HFFc6 (cell line): ENCODE data around the gene HCAR3. TPM values are rescaled to one million over a fixed set of nuclear protein-coding genes. Genes with fewer than 3 reads are reported as not detected.

Experiments used
- DNase-seq: peaks from one replicate; pipeline ENCODE4 v3.0.0-alpha.2; 2018
- H3K27ac Mint-ChIP-seq: 2 replicates; pipeline ENCODE4 v1.8.0; 2020; ENCODE audit warnings: mild to moderate bottlenecking, mixed read lengths
- H3K27me3 Mint-ChIP-seq: 2 replicates; pipeline ENCODE4 v1.8.0; 2021; ENCODE audit warnings: mild to moderate bottlenecking, moderate library complexity, mixed read lengths; ENCODE audit not compliant: insufficient read depth
- H3K36me3 Mint-ChIP-seq: 2 replicates; pipeline ENCODE4 v1.8.0; 2021; ENCODE audit warnings: low read depth, mixed read lengths
- H3K4me1 Mint-ChIP-seq: 2 replicates; pipeline ENCODE4 v1.8.0; 2020; ENCODE audit warnings: low read depth, mixed read lengths
- H3K4me3 Mint-ChIP-seq: 2 replicates; pipeline ENCODE4 v1.8.0; 2020; ENCODE audit warnings: mild to moderate bottlenecking, moderate library complexity, mixed read lengths
- H3K9me3 Mint-ChIP-seq: 2 replicates; pipeline ENCODE4 v1.8.0; 2020; ENCODE audit warnings: mild to moderate bottlenecking, mixed read lengths
- total RNA-seq, 6 experiments: library from RNA; stranded (reverse); fragmentation: NEBNext Ultra II Directional; extraction: Animal tissue kit (Norgen Biotek cat#: 25700); gene quantifications; 2 replicates in 1 of 6; 3 replicates in 5 of 6; pipeline ENCODE4 v1.2.3, GENCODE V29; 2021
- TF ChIP-seq, protein P1 (sequence below): fragments of 200-600 bp; sonication (generic); IDR thresholded peaks from 2 replicates; pipeline ENCODE4 v1.5.0; 2021; ENCODE audit warnings: antibody characterized with exemption, mild to moderate bottlenecking

Gene HCAR3
- total RNA-seq, 6 experiments from 2014 or later, result not detected

DNA sequence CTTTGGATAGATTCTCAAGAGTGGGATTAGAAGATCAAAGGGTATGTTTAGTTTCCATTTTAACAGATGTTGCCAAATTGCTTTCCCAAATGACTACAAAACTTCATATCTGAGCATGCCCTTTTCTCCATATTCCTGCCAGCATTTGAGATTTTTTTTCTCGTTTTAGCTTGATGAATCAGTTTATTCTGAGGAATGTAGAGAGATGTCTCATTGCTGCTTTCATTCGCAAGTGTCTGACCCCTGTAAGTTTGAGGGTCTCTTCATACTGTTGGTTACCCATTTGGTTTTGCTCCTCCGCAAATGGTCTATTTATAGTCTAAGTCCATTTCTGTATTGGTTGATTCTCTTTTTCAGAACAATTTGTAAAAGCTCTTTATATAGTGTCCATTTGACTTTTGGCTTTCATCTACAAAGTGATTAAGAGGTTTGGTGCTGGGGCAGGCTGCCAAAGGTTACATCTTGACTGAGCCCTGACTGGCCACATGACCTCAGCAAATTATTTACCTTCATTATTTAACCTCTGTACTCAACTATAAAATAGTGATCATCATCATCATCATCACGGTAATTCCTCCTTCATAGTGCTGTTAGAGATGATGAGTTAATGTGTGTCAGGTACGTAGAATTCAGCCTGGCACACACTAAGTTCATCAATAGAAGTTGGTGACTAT lies 47.1 kb downstream of the HCAR3 start:
- no peaks in the 10 kb centered on the region for H3K9me3 Mint-ChIP-seq
- peak; percentile 59 for DNase-seq
- peak overlapping the region; percentile 55 for H3K27ac Mint-ChIP-seq
- TF ChIP-seq, protein P1, sequence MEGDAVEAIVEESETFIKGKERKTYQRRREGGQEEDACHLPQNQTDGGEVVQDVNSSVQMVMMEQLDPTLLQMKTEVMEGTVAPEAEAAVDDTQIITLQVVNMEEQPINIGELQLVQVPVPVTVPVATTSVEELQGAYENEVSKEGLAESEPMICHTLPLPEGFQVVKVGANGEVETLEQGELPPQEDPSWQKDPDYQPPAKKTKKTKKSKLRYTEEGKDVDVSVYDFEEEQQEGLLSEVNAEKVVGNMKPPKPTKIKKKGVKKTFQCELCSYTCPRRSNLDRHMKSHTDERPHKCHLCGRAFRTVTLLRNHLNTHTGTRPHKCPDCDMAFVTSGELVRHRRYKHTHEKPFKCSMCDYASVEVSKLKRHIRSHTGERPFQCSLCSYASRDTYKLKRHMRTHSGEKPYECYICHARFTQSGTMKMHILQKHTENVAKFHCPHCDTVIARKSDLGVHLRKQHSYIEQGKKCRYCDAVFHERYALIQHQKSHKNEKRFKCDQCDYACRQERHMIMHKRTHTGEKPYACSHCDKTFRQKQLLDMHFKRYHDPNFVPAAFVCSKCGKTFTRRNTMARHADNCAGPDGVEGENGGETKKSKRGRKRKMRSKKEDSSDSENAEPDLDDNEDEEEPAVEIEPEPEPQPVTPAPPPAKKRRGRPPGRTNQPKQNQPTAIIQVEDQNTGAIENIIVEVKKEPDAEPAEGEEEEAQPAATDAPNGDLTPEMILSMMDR, result no peak
- no peaks in the 10 kb centered on the region; the same call in 1 of the 2 replicates for H3K27me3 Mint-ChIP-seq
- peak overlapping the region; percentile 56 for H3K4me3 Mint-ChIP-seq
- H3K36me3 Mint-ChIP-seq, result peaks cover 5% of the 10 kb centered on the region; the same call in 1 of the 2 replicates
- H3K4me1 Mint-ChIP-seq, result peaks cover 19% of the 10 kb centered on the region

DNA sequence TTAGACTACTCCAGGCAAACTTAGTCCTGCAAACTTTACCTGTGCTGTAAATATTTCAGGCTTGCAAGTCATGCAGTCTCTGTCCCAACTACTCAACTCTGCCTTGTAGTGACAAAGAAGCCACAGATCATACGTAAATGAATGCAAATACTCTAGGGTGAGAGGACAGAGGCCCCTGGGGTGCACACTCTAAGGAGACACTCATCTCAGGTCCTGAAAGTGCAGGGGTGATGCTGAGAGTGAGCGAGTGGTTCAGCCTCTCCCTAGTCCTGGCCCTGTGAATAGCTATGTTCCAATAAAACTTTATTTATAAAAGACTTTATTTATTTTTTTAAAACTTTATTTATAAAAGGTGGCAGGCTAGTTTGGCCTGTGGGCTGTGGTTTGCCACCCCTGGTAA lies 48.3 kb downstream of the HCAR3 start:
- Mint-ChIP-seq H3K9me3 (no peaks in the 10 kb centered on the region), H3K27me3 (no peaks in the 10 kb centered on the region), H3K36me3 (peaks cover 5% of the 10 kb centered on the region; the same call in 1 of the 2 replicates), H3K4me3 (no peak overlapping the region), H3K27ac (no peak overlapping the region), H3K4me1 (peaks cover 19% of the 10 kb centered on the region)
- TF ChIP-seq, protein P1, result no peak
- no peak for DNase-seq

DNA sequence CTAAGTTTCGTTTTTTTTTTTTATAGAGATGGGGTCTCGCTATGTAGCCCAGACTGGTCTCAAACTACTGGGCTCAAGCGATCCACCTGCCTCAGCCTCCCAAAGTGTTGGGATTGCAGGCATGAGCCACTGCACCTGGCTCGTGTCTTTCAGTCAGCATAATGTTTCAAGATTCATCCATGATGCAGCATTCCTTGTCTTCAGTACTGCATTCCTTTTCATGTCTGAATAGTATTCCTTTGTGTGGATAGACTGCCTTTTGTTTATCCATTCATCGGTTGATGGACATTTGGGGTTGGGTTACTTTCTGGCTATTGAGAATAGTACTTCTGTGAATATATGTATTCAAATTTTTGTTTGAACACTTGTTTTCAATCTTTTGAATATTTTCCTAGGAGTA lies 50.9 kb downstream of the HCAR3 start:
- Mint-ChIP-seq H3K4me3 (no peak overlapping the region), H3K9me3 (no peaks in the 10 kb centered on the region), H3K36me3 (no peaks in the 10 kb centered on the region), H3K27me3 (peaks cover 3% of the 10 kb centered on the region; the same call in 1 of the 2 replicates), H3K27ac (no peak overlapping the region), H3K4me1 (peaks cover 13% of the 10 kb centered on the region)
- DNase-seq, result no peak
- TF ChIP-seq, protein P1, result no peak

DNA sequence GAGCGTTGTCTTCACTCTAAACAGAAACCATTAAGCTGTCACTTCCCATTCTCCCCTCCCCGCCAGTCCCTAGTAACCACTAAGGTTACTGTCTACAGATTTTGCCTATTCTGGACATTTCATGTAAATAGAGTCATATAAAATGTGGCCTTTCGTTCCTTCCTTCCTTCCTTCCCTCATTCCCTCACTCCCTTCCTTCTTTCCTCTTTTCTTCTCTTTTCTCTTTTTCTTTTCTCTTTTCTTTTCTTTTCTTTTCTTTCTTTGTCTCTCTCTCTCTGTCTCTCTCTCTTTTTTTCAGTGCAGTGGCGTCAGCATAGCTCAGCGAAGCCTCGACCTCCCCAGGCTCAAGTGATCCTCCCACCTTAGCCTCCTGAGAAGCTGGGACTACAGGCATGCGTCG lies 51.3 kb downstream of the HCAR3 start:
- Mint-ChIP-seq H3K4me1 (peaks cover 12% of the 10 kb centered on the region), H3K27ac (no peak overlapping the region), H3K27me3 (peaks cover 3% of the 10 kb centered on the region; the same call in 1 of the 2 replicates), H3K36me3 (no peaks in the 10 kb centered on the region), H3K9me3 (no peaks in the 10 kb centered on the region), H3K4me3 (no peak overlapping the region)
- TF ChIP-seq, protein P1, result no peak
- no peak for DNase-seq

Other genes starting within 250 kb of the HCAR3 start
- 10 to 100 TPM in 5 of 6 experiments, 1 to 10 TPM in 1; 9.7 to 13.1 (median 11.4) TPM for gene ZCCHC8, start 215.9 kb downstream of the HCAR3 start, total RNA-seq
- 10 to 100 TPM; 38.7 to 52.7 (median 44.2) TPM for gene RSRC2, start 189.9 kb downstream of the HCAR3 start, total RNA-seq
- gene KNTC1, start 189.6 kb downstream of the HCAR3 start, total RNA-seq, result 10 to 100 TPM; 11.7 to 25.0 (median 19.6) TPM
- not detected for gene HCAR2, start 13.5 kb downstream of the HCAR3 start, total RNA-seq
- not detected for gene HCAR1, start 14.0 kb upstream of the HCAR3 start, total RNA-seq
- 10 to 100 TPM; 53.2 to 66.7 (median 61.7) TPM for gene DENR, start 36.0 kb upstream of the HCAR3 start, total RNA-seq
- gene CCDC62, start 57.8 kb upstream of the HCAR3 start, total RNA-seq, result under 1 TPM; 0.08 to 0.40 (median 0.17) TPM
- 1 to 10 TPM; 6.7 to 9.8 (median 8.4) TPM for gene HIP1R, start 118.6 kb upstream of the HCAR3 start, total RNA-seq
- gene VPS37B, start 179.3 kb upstream of the HCAR3 start, total RNA-seq, result 10 to 100 TPM; 26.4 to 33.1 (median 28.1) TPM
- 10 to 100 TPM in 3 of 6 experiments, 1 to 10 TPM in 3; 9.2 to 11.1 (median 10.0) TPM for gene ABCB9, start 249.7 kb upstream of the HCAR3 start, total RNA-seq